HG03159 (cell line): ENCODE data around the gene MACF1.

Source experiments
- ATAC-seq: cut with Tn5 transposase; IDR thresholded peaks from one replicate; pipeline ENCODE4 v1.9.1; 2021; ENCODE audit warnings: mild to moderate bottlenecking, moderate library complexity; ENCODE audit not compliant: unreplicated experiment

The MACF1 gene

GRCh38 chr1:39174390-39175081 lies 30.0 kb upstream of the MACF1 start:
- ATAC-seq = no peak

DNA sequence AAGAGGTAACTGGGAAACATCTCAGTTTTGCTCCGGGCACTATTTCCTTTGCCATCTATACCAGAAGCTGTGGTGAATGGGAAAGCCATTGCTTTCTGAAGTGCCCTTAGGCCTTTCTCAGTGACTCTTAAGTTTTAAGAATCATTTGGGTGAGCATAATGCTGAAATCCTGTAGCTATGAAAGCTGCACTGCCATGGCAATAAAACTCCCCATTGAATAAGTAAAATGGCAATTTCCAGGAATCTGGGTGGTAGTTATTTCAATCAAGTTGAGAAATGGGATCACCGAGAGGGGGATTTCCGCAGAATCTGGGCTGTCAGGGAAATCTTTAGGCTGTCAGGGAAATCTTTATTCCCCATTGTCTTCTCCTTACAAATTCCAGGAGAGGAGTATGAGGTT lies 26.8 kb upstream of the MACF1 start:
- no peak for ATAC-seq

DNA sequence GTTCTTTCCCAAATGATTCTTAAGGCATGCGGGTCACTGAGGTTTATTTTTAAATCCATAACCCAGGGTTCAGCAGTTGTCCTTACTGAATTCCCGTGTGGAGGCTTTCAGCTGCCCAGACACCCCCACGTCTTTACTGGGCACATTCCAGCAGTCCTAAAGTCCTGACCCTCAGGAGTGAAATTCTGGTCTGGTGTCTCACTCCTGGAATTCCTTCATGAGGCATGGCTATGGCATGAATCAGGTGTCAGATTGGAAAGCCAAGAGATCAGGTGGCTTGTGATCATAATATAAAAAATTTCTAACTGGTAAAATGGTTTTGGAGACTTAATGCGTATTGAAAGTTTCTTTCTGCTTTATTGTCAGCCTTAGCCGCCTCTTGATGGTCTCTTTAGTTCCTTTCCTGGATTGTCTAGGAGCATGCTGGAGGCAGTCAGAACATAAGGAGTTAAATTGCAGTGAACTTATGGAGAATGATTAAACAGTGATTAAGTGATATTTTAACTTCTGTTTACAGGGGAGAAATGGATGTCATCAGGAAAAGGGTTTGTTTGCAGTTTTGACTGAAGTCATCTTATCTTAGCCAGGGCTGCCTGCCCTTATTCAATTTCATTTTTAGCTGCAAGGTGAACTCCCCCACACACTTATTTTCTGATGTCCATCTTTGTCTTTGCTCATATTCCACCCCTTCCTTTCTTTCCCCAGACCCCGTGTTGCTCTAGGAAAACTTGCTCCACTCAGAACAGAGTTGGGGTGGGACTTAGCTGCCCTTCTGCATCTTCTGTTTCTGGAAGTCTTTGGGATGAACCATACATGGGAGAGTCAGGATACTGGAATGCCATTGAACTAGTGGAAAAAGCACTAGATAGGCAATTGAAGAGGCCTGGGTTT lies 25.7 kb upstream of the MACF1 start:
- no peak for ATAC-seq

DNA sequence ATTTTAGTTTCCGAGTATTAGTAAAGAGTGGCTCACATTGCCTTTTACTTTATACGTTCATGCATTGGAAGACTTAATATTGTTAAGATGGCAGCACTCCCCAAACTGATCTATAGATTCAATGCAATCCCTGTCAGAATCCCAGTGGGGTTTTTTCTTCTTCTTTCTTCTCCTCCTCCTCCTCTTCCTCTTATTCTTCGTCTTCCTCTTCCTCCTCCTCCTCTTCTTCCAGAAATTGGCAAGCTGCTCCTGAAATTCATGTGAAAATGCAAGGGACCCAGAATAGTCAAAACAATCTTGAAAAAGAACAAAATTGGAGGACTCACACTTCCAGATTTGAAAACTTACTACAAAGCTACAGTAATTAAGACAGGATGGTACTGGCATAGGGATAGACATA lies 23.2 kb upstream of the MACF1 start:
- no peak for ATAC-seq

DNA sequence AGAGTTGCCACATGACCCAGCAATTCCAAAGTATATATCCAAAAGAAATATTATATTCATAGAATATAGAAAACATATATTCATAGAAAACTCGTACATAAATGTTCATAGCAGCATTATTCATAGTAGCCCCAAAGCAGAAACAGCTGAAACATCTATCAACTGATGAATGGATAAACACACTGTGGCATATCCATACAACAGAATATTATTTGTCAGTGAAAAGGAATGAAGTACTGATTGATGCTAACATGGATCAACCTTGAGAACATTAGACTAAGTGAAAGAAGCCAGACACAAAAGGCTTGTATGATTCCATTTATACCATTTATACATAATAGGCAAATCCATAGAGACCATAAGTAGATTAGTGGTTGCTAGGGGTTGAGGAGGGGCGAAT lies 21.7 kb upstream of the MACF1 start:
- ATAC-seq = no peak

GRCh38 chr1:39183503-39184353 lies 20.8 kb upstream of the MACF1 start:
- ATAC-seq = no peak

GRCh38 chr1:39184354-39184818 lies 20.1 kb upstream of the MACF1 start:
- no peak for ATAC-seq

DNA sequence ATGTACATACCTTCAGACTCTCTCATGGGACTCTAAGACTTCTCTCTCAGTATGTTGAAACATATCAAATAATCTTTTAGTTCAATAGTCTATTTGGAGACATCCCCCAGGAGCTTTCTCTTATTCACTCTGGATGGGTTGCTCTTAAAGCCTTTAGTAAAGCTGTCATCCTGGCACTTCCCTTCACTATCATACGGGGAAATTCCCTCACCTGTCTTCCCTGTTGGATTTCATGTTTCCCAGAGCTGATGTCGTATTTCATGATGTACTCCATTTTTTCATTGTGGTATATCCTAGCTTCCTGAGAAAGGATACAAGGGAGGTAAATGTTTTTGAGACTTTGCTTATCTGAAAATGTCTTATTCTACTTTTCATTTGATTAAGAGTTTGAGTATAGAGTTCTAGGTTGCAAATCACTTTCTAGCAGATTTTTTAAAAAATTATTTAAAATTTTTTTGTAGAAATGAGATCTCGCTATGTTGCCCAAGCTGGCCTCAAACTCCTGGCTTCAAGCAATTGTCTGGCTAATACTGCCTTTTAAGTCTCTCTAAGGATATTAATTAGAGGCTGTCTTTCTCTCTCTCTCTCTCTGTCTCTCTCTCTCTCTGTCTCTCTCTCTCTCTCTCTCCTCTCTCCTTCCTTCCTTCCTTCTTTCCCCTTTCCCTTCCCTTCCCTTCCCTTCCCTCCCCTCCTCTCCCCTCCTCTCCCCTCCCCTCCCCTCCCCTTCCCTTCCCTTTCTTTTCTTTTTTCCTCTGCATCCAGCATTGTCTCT lies 17.0 kb upstream of the MACF1 start:
- no peak for ATAC-seq

GRCh38 chr1:39189592-39190041 lies 14.9 kb upstream of the MACF1 start:
- no peak for ATAC-seq

DNA sequence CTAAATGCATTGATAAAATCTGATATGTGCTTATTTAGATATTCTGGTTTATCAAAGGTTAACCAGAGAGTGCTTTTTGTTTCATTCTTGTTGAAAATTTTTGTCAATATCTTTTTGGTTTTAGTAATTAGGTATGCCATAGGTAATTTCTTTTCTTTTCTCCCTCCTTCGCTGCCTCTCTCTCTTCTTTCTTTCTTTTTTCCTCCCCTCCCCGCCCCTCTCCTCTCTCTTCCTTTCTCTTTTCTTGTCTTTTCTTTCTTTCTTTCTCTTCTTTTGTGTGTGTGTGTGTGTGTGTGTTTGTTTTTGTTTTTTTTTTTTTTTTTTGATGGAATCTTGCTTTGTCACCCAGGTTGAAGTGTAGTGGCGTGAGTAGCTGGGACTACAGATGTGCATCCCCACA lies 14.4 kb upstream of the MACF1 start:
- ATAC-seq = no peak

GRCh38 chr1:39194398-39195051 lies 10.0 kb upstream of the MACF1 start:
- no peak for ATAC-seq

DNA sequence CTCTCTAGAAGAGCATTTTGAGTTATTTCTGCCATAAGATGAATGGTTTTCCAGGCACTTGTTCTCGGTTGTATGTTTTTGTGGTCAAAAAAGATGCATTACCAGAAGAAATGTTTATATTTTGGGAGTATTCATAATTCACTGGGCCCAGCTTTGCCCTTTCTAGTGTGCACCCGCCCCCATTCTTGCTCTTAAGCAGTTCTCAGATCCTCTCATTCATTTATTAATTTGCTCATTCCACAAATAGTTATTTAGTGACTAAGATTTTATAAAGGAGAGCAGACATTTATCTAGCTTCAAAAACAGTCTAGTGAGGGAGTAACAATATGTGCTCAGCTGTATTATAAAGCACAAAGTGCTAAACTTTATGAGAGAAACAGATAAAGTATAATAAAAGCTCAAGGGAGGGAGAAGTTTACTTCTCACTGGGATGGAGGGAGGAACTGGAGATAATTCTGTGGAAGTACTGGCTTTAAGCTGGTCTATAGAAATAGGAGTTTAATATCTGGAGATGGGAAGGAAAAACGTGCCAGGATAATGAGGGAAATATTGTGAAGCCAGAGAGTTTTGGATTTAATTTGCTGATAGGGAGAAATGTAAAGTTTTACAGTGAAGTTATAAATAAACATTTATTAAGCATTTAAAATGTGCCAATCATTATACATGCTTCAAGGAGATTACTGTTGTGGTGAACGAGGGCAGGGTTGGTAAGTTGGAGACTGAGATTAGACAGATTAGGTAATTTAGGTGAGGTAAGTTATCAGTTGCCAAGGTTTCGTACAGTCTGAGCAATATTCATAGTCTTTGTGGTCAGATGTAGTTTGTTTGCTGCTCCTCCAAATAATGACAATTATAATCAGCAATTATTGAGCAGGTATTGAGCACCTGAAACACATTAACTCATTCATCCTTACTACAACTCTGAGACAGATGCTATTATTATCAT lies 9.1 kb upstream of the MACF1 start:
- ATAC-seq = no peak

GRCh38 chr1:39196244-39197215 lies 8.0 kb upstream of the MACF1 start:
- ATAC-seq = no peak

- ATAC-seq = no peak
These were observed 4.9 kb upstream of the MACF1 start for GRCh38 chr1:39199593-39199992.

- no peak for ATAC-seq
These were observed 746 bp downstream of the MACF1 start for GRCh38 chr1:39205102-39205780.

- ATAC-seq = no peak
These were observed 1.4 kb downstream of the MACF1 start for GRCh38 chr1:39205781-39206464.
